Measurements from ENCODE around the gene RAB7B.
"Not testable (repeated sequence)": the region's sequence is repeated elsewhere in the genome, so short reads cannot be mapped to it uniquely, and the experiment has no call there.

The RAB7B gene, protein sequence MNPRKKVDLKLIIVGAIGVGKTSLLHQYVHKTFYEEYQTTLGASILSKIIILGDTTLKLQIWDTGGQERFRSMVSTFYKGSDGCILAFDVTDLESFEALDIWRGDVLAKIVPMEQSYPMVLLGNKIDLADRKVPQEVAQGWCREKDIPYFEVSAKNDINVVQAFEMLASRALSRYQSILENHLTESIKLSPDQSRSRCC

DNA sequence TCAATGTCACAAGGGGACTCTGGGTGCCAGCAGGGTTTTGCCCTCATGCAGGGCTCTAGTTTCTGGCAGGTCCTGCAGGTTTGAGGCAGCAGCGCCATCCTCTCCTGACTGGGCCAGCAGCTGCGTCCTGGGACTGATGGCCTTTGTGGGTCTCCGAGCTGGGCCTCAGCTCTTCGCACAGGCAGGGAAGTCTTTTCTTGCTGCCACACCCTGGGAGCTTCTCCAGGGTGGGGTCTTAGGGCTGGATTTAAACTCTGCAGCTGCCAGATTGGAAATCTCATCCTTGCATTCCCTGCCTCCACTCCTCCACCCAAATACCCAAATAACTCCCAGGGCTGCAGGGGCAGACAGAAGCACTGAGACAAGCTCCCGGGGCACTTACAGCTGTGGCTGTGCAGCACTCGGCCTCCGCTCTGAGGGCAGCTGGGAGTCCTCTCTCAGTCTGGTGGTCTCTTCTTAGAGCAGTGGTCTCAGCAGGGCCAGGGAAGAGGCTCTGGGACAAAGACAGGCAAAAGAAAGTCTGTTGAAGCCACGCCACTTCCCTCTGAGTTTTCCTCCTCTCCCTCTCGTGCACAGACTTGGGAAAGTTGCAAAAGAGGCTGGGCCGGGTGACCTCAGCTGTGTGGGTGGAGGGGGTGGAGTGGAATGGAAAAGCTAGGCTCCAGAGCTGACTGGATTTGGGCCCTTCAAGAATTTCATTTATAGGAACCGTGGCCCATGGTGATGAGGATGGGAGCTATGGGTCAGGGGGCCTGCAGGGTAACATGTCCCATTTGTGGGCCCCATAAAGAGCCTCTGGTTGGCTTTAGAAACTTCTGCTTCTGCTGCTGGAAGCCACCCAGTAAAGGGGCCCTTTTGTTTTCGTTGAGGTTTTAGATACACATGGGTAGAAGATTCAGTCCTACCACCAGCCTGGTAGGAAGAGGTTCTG is at the start of gene RAB7B:
RAB7B (minus strand) TSS at position 525 of the 931 bp plus-strand sequence. CDS start 9,260 bp downstream, outside the sequence.
- H3K4me2 ChIP-seq (ENCODE audit: low read depth, low read length): no peak within 1 kb of the TSS
- no peaks in the 10 kb centered on the region for H3K9me2 ChIP-seq (replicated peaks; ENCODE audit: insufficient read depth, low read length)
- no peaks in the 10 kb centered on the region for H4K20me1 ChIP-seq (ENCODE audit: insufficient read depth, low read length)
- H3K36me3 ChIP-seq (replicated peaks; ENCODE audit: insufficient read depth, low read length): no peaks in the 10 kb centered on the region
- no peak within 1 kb of the TSS for H3K9ac ChIP-seq (ENCODE audit: low read length)
- no peak within 1 kb of the TSS for H2AFZ ChIP-seq (ENCODE audit: low read length)
- TF ChIP-seq EZH2 (optimal IDR thresholded peaks at IDR 0.05; ENCODE audit: low read depth, low read length) (no peak), EZH2phosphoT487 (IDR thresholded peaks at IDR 0.05; ENCODE audit: low read length) (no peak)
- TF ChIP-seq, protein P1, sequence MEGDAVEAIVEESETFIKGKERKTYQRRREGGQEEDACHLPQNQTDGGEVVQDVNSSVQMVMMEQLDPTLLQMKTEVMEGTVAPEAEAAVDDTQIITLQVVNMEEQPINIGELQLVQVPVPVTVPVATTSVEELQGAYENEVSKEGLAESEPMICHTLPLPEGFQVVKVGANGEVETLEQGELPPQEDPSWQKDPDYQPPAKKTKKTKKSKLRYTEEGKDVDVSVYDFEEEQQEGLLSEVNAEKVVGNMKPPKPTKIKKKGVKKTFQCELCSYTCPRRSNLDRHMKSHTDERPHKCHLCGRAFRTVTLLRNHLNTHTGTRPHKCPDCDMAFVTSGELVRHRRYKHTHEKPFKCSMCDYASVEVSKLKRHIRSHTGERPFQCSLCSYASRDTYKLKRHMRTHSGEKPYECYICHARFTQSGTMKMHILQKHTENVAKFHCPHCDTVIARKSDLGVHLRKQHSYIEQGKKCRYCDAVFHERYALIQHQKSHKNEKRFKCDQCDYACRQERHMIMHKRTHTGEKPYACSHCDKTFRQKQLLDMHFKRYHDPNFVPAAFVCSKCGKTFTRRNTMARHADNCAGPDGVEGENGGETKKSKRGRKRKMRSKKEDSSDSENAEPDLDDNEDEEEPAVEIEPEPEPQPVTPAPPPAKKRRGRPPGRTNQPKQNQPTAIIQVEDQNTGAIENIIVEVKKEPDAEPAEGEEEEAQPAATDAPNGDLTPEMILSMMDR (IDR thresholded peaks at IDR 0.05; ENCODE audit: low read length): no peak
- peaks cover 10% of the 10 kb centered on the region for H3K4me1 ChIP-seq (ENCODE audit: low read length)
- no peaks in the 10 kb centered on the region for H3K27me3 ChIP-seq (replicated peaks; ENCODE audit: insufficient read depth, low read length)
- H3F3A ChIP-seq (ENCODE audit: insufficient read depth, low read length): no peaks in the 10 kb centered on the region
- no peak within 1 kb of the TSS for H3K27ac ChIP-seq (ENCODE audit: low read length)
- no peak for DNase-seq
- no peaks in the 10 kb centered on the region for H3K79me2 ChIP-seq (ENCODE audit: low read length)
- H3K9me3 ChIP-seq (replicated peaks; ENCODE audit: insufficient read depth, low read length): no peaks in the 10 kb centered on the region
- H3K4me3 ChIP-seq (ENCODE audit: low read length): no peak within 1 kb of the TSS

DNA sequence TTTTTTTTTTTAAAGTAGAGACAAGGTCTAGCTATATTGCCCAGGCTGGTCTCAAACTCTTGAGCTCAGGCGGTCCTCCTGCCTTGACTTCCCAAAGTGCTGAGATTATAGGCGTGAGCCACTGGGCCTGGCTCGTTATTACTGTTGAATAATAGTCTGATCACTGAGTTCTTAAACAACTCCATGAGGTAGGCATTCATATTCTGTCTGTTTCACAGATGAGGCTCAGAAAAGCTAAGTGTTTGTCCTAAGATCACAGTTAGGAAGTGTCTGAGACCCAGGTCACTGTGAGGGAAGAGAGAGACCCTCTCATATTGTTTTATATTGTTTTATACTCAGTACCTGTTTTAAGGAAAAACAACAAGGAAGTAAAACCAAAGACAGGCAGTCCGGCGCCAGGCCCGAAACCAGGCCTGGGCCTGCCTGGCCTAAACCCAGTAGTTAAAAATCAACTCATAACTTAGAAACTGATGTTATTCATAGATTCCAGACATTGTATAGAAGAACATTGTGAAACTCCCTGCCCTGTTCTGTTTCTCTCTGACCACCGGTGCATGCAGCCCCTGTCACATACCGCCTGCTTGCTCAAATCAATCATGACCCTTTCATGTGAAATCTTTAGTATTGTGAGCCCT is 49.2 kb upstream of the RAB7B start:
- DNase-seq; H4K20me1 ChIP-seq (ENCODE audit: insufficient read depth, low read length); H3K9me3 ChIP-seq (replicated peaks; ENCODE audit: insufficient read depth, low read length); H3K9me2 ChIP-seq (replicated peaks; ENCODE audit: insufficient read depth, low read length); H3K4me3 ChIP-seq (ENCODE audit: low read length); H3K36me3 ChIP-seq (replicated peaks; ENCODE audit: insufficient read depth, low read length); H3K27me3 ChIP-seq (replicated peaks; ENCODE audit: insufficient read depth, low read length): not testable (repeated sequence)
- peak overlapping the region; percentile 92 for H3K27ac ChIP-seq (ENCODE audit: low read length)
- H3F3A ChIP-seq (ENCODE audit: insufficient read depth, low read length): peaks cover 65% of the 10 kb centered on the region
- H2AFZ ChIP-seq (ENCODE audit: low read length): 0 out of 2 replicates have a peak overlapping the region, but pooled peaks have one; percentile 1
- H3K4me2 ChIP-seq (ENCODE audit: low read depth, low read length): peak overlapping the region; percentile 35
- peaks cover 48% of the 10 kb centered on the region for H3K4me1 ChIP-seq (ENCODE audit: low read length)
- peaks cover 33% of the 10 kb centered on the region for H3K79me2 ChIP-seq (ENCODE audit: low read length)
- H3K9ac ChIP-seq (ENCODE audit: low read length): peak overlapping the region; percentile 44

DNA sequence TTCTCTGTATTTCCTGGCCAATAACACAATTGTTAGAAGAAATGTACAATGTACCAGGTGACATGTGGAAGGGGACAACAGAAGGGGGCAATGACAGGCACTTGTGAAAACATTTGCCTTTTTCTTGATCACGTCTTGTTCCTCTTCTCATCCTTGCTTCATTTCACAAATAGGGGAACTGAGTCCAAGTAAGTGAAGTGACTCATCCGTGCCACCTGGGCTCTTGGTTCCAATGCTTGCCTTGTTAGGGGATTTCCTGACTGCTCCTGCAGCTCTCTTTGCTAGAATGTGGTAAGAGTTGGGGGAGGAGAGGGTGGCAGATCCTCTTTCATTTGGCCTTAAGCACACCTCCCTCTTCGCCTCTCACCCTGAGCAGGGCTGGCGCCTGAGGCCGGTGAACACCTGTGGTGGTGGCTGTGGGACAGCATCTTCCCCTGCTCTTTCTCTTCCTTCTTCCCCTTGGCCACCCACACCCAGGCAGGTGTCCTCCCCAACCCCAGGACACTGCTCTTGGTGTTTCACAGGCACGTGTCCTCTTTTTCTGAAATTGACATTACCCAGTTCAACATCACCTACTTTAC is 47.5 kb upstream of the RAB7B start:
- no peak overlapping the region for H3K4me3 ChIP-seq (ENCODE audit: low read length)
- H2AFZ ChIP-seq (ENCODE audit: low read length): no peak overlapping the region
- peaks cover 63% of the 10 kb centered on the region for H3K4me1 ChIP-seq (ENCODE audit: low read length)
- no peaks in the 10 kb centered on the region for H3K27me3 ChIP-seq (replicated peaks; ENCODE audit: insufficient read depth, low read length)
- H3K79me2 ChIP-seq (ENCODE audit: low read length): peaks cover 22% of the 10 kb centered on the region
- TF ChIP-seq, protein P1 (IDR thresholded peaks at IDR 0.05; ENCODE audit: low read length): no peak
- no peak for TF ChIP-seq EZH2 (optimal IDR thresholded peaks at IDR 0.05; ENCODE audit: low read depth, low read length)
- TF ChIP-seq EZH2phosphoT487 (IDR thresholded peaks at IDR 0.05; ENCODE audit: low read length): no peak
- H3K36me3 ChIP-seq (replicated peaks; ENCODE audit: insufficient read depth, low read length): no peaks in the 10 kb centered on the region
- H4K20me1 ChIP-seq (ENCODE audit: insufficient read depth, low read length): no peaks in the 10 kb centered on the region
- no peaks in the 10 kb centered on the region for H3K9me3 ChIP-seq (replicated peaks; ENCODE audit: insufficient read depth, low read length)
- H3K9ac ChIP-seq (ENCODE audit: low read length): peak overlapping the region; percentile 44
- H3F3A ChIP-seq (ENCODE audit: insufficient read depth, low read length): peaks cover 79% of the 10 kb centered on the region
- peak; percentile 99 for DNase-seq
- no peaks in the 10 kb centered on the region for H3K9me2 ChIP-seq (replicated peaks; ENCODE audit: insufficient read depth, low read length)
- H3K4me2 ChIP-seq (ENCODE audit: low read depth, low read length): peak overlapping the region; percentile 60
- peak overlapping the region; percentile 87 for H3K27ac ChIP-seq (ENCODE audit: low read length)

Measured in MM.1S (cell line).